Measurements from ENCODE around the gene ELP4. TPM values are rescaled to one million over a fixed set of nuclear protein-coding genes. Genes with fewer than 3 reads are reported as not detected.

Gene ELP4
- total RNA-seq, 1 experiment from 2014 or later, result 13.0 TPM

GRCh38 chr11:31814176-31814868, 304.8 kb downstream of the ELP4 start:
- DNase-seq, result peak; percentile 62
- Histone ChIP-seq H3K4me3 (peak overlapping the region; percentile 36), H3K36me3 (no peaks in the 10 kb centered on the region), H3K9me3 (no peaks in the 10 kb centered on the region), H3K27me3 (no peaks in the 10 kb centered on the region)

DNA sequence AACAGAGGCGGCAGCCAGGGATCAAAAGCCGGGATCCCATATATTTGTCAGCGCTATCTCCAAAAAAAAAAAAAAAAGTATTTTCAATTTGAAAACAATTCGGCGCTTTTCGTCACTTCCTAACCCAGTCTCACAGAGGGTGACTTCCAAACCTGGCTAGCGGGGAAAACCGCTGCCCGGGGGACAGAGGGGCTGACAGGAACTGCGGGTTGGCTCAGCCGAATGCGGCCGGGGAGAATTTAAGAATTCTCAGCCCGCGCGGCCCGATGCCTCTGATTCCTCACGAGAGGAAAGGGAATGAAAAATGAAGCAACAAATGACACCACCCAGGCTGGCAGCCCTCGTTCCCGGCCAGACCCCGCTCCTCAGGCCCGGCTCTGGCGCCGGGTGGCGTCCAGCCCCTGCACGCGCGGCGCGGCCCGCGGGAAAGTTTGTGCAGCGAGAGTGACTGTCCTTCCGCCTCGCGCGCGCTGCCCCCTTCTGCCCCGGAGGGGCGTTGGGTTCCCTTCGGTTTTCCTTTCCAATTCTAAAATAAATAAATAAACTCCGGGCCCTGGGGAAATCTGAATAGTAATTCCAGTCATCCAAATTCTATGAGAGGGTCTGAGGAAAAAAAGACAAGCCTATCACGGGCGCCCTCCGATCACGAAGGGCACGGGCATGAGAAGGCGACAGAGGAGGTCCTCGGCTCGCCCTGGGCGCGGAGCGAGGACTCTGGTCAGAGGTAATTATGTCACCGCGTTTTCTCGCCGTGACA, 306.3 kb downstream of the ELP4 start:
- Histone ChIP-seq H3K27me3 (no peaks in the 10 kb centered on the region), H3K9me3 (no peaks in the 10 kb centered on the region), H3K4me3 (peak overlapping the region; percentile 46), H3K36me3 (no peaks in the 10 kb centered on the region)
- DNase-seq, result peak; percentile 38

DNA sequence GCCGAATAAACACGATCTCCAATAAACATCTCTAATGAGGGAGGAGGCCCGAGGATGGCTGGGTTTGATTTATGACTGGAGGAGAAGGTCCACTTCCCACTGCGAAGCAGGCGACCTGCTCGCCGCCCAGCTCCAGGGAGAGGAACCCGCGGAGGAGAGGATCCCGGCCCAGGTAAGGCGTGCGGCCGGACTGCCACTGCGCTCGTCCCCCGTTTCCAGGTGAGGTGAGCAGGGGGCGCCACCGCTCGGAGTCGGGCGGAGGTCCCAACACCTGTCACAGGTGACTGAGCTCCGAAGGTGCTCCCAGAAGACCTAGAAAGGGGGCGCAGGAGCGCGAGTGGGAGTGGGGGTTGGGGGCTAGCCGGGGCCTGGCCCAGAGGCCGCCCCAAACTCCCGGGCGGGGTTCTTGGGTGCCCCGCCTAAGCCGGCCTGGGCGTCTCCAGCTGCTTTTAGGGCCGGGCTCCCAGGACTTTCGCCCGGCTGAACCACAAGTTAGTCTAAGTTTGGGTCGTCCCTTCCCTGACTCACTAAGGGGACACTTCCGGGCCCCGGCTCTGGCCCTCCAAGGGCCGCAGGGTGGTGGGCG, 307.0 kb downstream of the ELP4 start:
- H3K4me3 ChIP-seq, result peak overlapping the region; percentile 46
- H3K27me3 ChIP-seq, result no peaks in the 10 kb centered on the region
- no peaks in the 10 kb centered on the region for H3K36me3 ChIP-seq
- peak; percentile 45 for DNase-seq
- no peaks in the 10 kb centered on the region for H3K9me3 ChIP-seq

DNA sequence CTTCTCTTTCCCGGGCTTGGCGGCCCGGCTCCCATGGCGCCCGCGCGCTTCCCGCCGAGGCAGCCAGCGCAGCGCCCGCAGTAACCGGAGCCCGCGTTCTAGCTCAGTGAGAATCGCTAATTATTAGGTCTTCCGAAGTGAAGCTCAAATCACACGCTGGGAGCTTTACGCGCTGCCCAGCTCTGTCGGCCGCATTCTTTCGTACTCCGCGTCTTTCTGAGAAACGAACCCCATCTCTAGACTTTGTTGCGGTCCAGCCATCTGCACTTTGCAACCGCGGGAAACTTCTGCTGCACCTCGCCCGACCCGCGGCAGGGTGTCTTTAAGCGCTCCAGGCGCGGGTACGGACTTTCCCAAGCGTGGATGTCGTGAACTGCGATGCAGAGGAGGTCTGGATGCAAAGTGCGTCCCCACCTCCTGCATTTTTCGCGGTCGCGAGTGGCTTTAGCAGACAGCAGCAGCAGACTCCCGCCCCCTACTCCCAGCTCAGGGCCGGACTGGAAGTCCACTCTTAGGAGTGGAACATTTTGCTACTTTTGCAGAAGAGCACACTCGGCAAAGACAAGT, 307.6 kb downstream of the ELP4 start:
- Histone ChIP-seq H3K9me3 (no peaks in the 10 kb centered on the region), H3K4me3 (peak overlapping the region; percentile 46), H3K27me3 (no peaks in the 10 kb centered on the region), H3K36me3 (no peaks in the 10 kb centered on the region)
- peak; percentile 41 for DNase-seq

- Histone ChIP-seq H3K4me3 (no peak overlapping the region; the same call in 1 of the 2 replicates), H3K9me3 (no peaks in the 10 kb centered on the region), H3K36me3 (no peaks in the 10 kb centered on the region), H3K27me3 (no peaks in the 10 kb centered on the region)
- DNase-seq, result no peak
These were observed 308.3 kb downstream of the ELP4 start for GRCh38 chr11:31817621-31818424.

DNA sequence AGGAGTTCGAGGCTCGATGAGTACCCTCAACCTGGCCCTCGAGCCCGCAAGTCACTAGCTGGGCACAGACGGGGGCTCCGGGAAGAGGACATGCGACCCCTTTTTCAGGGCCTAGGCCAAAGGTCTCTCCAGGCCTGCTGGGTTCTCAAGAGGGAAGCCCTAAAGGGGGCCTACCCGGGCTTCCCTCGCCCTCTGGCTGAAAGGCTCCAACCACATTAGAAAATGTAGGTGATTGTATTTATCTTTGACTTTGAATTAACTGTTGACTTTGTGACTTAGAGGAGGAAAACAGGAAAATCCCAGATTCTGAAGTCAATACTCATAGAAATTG, 308.8 kb downstream of the ELP4 start:
- DNase-seq, result no peak
- Histone ChIP-seq H3K4me3 (no peak overlapping the region), H3K9me3 (no peaks in the 10 kb centered on the region), H3K36me3 (no peaks in the 10 kb centered on the region), H3K27me3 (no peaks in the 10 kb centered on the region)

- Histone ChIP-seq H3K9me3 (no peaks in the 10 kb centered on the region), H3K4me3 (no peak overlapping the region), H3K36me3 (no peaks in the 10 kb centered on the region), H3K27me3 (no peaks in the 10 kb centered on the region)
- no peak for DNase-seq
These were observed 309.3 kb downstream of the ELP4 start for GRCh38 chr11:31818874-31819331.

DNA sequence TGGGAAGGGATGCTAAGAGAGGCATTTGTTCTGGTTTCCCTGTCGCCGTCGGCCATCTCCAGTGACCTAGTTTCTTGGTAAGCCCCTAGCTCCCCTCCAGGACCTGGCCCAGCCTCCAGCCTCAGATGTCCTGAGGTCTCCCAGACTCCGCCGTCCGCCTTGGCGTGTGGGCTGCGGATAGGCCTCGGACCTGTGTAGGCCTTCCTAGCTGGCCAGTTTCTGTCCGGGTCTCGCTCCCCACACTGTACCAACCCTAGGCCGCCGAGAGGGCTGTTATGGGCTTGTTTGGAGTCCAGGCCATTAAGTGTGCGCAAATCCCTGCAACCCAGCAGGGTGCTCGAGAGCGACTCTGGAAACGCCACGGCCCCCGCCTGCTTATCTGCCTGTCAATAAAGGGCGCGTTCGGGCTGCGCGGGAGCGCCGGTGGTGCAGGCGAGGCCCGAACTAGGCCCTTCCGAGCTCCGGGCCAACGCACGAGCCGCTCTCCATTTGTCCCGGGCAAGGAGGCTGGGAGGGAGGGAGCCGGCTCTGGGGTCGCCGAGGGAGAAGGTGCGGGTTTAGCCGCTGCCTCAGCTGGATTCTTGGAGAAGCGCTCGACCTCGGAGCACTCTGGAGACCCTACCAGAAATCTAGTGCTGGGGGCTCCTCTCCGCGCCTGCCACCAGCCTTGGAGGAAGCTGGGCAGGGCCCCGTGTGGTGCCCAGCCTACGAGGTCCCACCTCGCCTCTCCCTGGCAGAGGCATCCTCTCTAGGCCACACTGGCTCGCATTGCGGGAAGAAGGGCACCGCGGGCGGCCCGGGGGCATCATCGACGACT, 310.3 kb downstream of the ELP4 start:
- Histone ChIP-seq H3K9me3 (no peaks in the 10 kb centered on the region), H3K27me3 (no peaks in the 10 kb centered on the region), H3K4me3 (no peak overlapping the region), H3K36me3 (no peaks in the 10 kb centered on the region)
- no peak for DNase-seq

DNA sequence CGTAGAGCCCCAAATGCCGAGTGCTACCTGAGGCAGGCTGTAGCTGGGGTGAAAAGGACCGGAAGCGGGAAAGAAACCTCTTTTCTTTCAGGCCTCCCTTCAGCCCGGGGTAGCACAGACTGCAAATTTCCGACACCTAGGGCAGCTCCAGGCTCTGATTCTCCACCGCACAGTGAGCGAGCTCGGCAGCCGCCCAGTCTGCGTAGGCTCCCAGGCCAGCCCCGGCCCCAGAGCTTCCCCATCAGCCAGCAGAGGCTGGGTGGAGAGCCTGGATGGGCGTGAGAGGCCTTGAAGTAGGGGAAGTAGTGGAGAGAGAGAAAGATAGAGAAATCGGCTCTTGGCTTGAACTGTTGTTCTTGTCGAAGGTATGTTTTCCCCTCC, 310.9 kb downstream of the ELP4 start:
- no peaks in the 10 kb centered on the region for H3K9me3 ChIP-seq
- H3K27me3 ChIP-seq, result no peaks in the 10 kb centered on the region
- no peak for DNase-seq

DNA sequence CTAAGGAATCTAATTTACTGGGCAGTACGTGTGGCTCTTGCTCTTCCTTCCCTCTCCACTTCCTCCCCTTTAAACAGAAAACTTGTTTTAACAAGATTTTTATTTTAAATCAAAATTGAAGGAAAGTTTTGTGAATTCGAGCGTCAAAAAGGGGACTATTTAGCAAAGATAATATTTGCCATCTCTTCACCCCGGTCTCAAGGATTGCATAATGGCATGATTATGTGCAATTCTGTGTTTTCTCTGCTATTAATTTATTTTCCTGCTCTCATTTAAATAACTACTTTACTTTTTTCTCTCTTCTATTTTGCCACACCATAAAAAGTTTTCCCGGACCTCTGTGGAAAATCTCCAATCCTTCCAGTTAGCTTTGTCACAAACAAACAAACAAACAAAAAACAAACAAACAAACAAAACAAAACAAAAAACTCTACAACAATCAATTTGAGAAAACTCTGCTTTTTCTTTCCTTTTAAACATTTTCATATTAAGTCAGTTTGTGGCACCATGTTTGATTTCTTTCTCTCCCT, 311.7 kb downstream of the ELP4 start:
- Histone ChIP-seq H3K27me3 (no peaks in the 10 kb centered on the region), H3K36me3 (no peaks in the 10 kb centered on the region)

More for the DNA sequence above, 310.9 kb downstream of the ELP4 start:
- H3K36me3 ChIP-seq, result no peaks in the 10 kb centered on the region
- H3K4me3 ChIP-seq, result no peak overlapping the region

GRCh38 chr11:31821766-31822165, 312.2 kb downstream of the ELP4 start:
- H3K9me3 ChIP-seq, result no peaks in the 10 kb centered on the region
- DNase-seq, result no peak
- H3K27me3 ChIP-seq, result no peaks in the 10 kb centered on the region
- H3K36me3 ChIP-seq, result no peaks in the 10 kb centered on the region
- no peak overlapping the region for H3K4me3 ChIP-seq

More for the DNA sequence above, 311.7 kb downstream of the ELP4 start:
- Histone ChIP-seq H3K9me3 (no peaks in the 10 kb centered on the region), H3K4me3 (no peak overlapping the region)
- DNase-seq, result no peak

GRCh38 chr11:31822175-31822926, 312.8 kb downstream of the ELP4 start:
- no peaks in the 10 kb centered on the region for H3K36me3 ChIP-seq
- no peak for DNase-seq
- H3K4me3 ChIP-seq, result no peak overlapping the region
- no peaks in the 10 kb centered on the region for H3K9me3 ChIP-seq
- no peaks in the 10 kb centered on the region for H3K27me3 ChIP-seq

GRCh38 chr11:31822927-31823643, 313.5 kb downstream of the ELP4 start:
- no peak overlapping the region for H3K4me3 ChIP-seq
- H3K27me3 ChIP-seq, result no peaks in the 10 kb centered on the region
- DNase-seq, result no peak
- no peaks in the 10 kb centered on the region for H3K9me3 ChIP-seq
- no peaks in the 10 kb centered on the region for H3K36me3 ChIP-seq

GRCh38 chr11:31823644-31824331, 314.2 kb downstream of the ELP4 start:
- DNase-seq, result no peak
- Histone ChIP-seq H3K27me3 (no peaks in the 10 kb centered on the region), H3K4me3 (no peak overlapping the region), H3K9me3 (no peaks in the 10 kb centered on the region), H3K36me3 (no peaks in the 10 kb centered on the region)
